Activated T-cell treated with anti-CD3 and anti-CD28 coated beads, Interleukin-2, amount 50 U/mL, for 24 hours (primary cell): ENCODE results near the gene CMSS1.

Experiments
- DNase-seq: peaks from one replicate; pipeline ENCODE4 v3.0.0-alpha.2; 2020
- H3K27ac Mint-ChIP-seq: 2 replicates; pipeline ENCODE4 v1.8.0; 2020; ENCODE audit warnings: mild to moderate bottlenecking, mixed read lengths
- H3K27me3 Mint-ChIP-seq: 2 replicates; pipeline ENCODE4 v1.8.0; 2020; ENCODE audit warnings: mixed read lengths
- H3K36me3 Mint-ChIP-seq: 2 replicates; pipeline ENCODE4 v1.8.0; 2020; ENCODE audit warnings: low read depth, mixed read lengths
- H3K4me1 Mint-ChIP-seq: 2 replicates; pipeline ENCODE4 v1.8.0; 2020; ENCODE audit warnings: low read depth, mixed read lengths
- H3K4me3 Mint-ChIP-seq: 2 replicates; pipeline ENCODE4 v1.8.0; 2020; ENCODE audit warnings: mild to moderate bottlenecking, moderate library complexity, mixed read lengths
- H3K9me3 Mint-ChIP-seq: 2 replicates; pipeline ENCODE4 v1.8.0; 2020; ENCODE audit warnings: mixed read lengths

The CMSS1 gene

GRCh38 chr3:99984139-99984538 lies 166.5 kb downstream of the CMSS1 start:
- H3K36me3 Mint-ChIP-seq, result peaks cover 13% of the 10 kb centered on the region
- no peaks in the 10 kb centered on the region for H3K9me3 Mint-ChIP-seq
- H3K27ac Mint-ChIP-seq, result no peak overlapping the region
- no peaks in the 10 kb centered on the region for H3K27me3 Mint-ChIP-seq
- no peak for DNase-seq
- H3K4me3 Mint-ChIP-seq, result no peak overlapping the region
- H3K4me1 Mint-ChIP-seq, result no peaks in the 10 kb centered on the region

DNA sequence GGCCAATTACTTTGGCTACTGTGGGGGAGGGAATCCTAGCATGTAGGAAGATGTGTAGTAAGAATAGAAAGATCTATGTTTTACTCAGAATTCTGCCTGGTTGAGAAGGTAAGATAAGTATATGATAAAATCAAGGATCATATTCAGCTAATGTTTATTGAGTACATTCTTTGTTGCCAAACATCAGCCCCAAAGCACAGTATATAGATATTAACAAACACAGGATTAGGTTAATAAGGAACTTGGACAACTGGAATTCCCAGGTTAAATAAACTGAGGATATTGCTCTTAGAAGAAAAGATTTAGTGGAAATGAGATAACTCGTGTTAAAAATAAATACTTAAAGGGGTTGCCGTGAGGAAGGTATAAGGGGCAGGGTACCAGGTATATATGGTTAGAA lies 167.0 kb downstream of the CMSS1 start:
- Mint-ChIP-seq H3K27me3 (no peaks in the 10 kb centered on the region), H3K4me3 (no peak overlapping the region), H3K4me1 (no peaks in the 10 kb centered on the region), H3K36me3 (peaks cover 13% of the 10 kb centered on the region), H3K9me3 (no peaks in the 10 kb centered on the region), H3K27ac (no peak overlapping the region)
- no peak for DNase-seq

- H3K36me3 Mint-ChIP-seq, result peaks cover 33% of the 10 kb centered on the region
- H3K27ac Mint-ChIP-seq, result no peak overlapping the region
- no peak for DNase-seq
- H3K27me3 Mint-ChIP-seq, result no peaks in the 10 kb centered on the region
- peaks cover 22% of the 10 kb centered on the region for H3K9me3 Mint-ChIP-seq
- no peak overlapping the region for H3K4me3 Mint-ChIP-seq
- H3K4me1 Mint-ChIP-seq, result no peaks in the 10 kb centered on the region
Measured at GRCh38 chr3:99990179-99990578, 172.5 kb downstream of the CMSS1 start.

DNA sequence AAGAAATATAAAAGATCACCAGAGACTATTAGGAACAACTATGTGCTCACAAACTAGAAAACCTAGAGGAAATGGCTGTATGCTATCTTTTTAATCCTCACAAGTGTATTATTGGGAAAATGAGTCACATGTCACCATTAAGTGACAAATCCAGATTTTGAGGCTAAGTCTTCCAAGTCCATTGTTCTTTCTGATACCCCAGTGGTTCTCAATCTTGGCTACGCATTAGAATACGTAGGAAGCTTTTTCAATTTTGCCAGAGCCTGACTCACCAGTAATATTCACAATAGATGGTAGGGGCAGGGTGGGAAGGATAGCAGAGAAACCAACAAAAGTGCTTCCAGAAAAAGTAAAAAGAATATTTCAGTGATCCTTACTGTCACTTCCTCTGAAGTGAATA lies 179.6 kb downstream of the CMSS1 start:
- H3K27me3 Mint-ChIP-seq, result no peaks in the 10 kb centered on the region
- peaks cover 42% of the 10 kb centered on the region for H3K36me3 Mint-ChIP-seq
- H3K9me3 Mint-ChIP-seq, result peaks cover 30% of the 10 kb centered on the region
- H3K27ac Mint-ChIP-seq, result no peak overlapping the region
- H3K4me1 Mint-ChIP-seq, result peaks cover 3% of the 10 kb centered on the region
- no peak overlapping the region for H3K4me3 Mint-ChIP-seq
- no peak for DNase-seq

DNA sequence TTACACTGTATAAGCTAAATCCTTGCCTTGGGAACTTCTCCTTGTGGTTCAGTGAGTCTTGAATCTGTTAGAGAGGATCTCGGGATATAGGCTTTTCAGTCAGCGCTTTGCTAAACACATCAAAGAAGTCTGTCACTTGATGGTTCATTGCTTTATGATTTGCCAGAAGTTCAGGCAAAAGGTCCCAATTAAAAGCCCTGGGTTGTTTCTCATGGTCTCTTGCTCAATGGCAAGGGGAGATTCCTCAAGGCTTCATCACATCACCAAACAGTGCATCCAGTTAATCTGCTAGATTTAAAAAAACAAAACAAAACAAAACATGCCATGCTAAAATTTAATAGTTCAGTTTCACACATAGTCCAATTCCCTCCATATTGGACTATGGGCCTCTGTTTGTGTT lies 181.9 kb downstream of the CMSS1 start:
- H3K9me3 Mint-ChIP-seq, result peaks cover 8% of the 10 kb centered on the region
- H3K36me3 Mint-ChIP-seq, result peaks cover 26% of the 10 kb centered on the region
- no peaks in the 10 kb centered on the region for H3K27me3 Mint-ChIP-seq
- H3K27ac Mint-ChIP-seq, result no peak overlapping the region
- H3K4me1 Mint-ChIP-seq, result peaks cover 12% of the 10 kb centered on the region
- no peak for DNase-seq
- H3K4me3 Mint-ChIP-seq, result no peak overlapping the region

GRCh38 chr3:100001083-100001482 lies 183.4 kb downstream of the CMSS1 start:
- DNase-seq, result no peak
- no peak overlapping the region for H3K27ac Mint-ChIP-seq
- peaks cover 14% of the 10 kb centered on the region for H3K4me1 Mint-ChIP-seq
- H3K27me3 Mint-ChIP-seq, result no peaks in the 10 kb centered on the region
- H3K9me3 Mint-ChIP-seq, result peaks cover 5% of the 10 kb centered on the region
- peaks cover 13% of the 10 kb centered on the region for H3K36me3 Mint-ChIP-seq
- H3K4me3 Mint-ChIP-seq, result no peak overlapping the region

GRCh38 chr3:100001526-100002270 lies 184.0 kb downstream of the CMSS1 start:
- no peak for DNase-seq
- Mint-ChIP-seq H3K27ac (no peak overlapping the region), H3K27me3 (no peaks in the 10 kb centered on the region), H3K9me3 (no peaks in the 10 kb centered on the region), H3K36me3 (peaks cover 7% of the 10 kb centered on the region), H3K4me1 (peaks cover 11% of the 10 kb centered on the region), H3K4me3 (no peak overlapping the region)

GRCh38 chr3:100002599-100003350 lies 185.1 kb downstream of the CMSS1 start:
- no peak overlapping the region for H3K27ac Mint-ChIP-seq
- H3K36me3 Mint-ChIP-seq, result peaks cover 7% of the 10 kb centered on the region
- H3K9me3 Mint-ChIP-seq, result no peaks in the 10 kb centered on the region
- no peak overlapping the region for H3K4me3 Mint-ChIP-seq
- no peak for DNase-seq
- H3K27me3 Mint-ChIP-seq, result no peaks in the 10 kb centered on the region
- H3K4me1 Mint-ChIP-seq, result peaks cover 11% of the 10 kb centered on the region

DNA sequence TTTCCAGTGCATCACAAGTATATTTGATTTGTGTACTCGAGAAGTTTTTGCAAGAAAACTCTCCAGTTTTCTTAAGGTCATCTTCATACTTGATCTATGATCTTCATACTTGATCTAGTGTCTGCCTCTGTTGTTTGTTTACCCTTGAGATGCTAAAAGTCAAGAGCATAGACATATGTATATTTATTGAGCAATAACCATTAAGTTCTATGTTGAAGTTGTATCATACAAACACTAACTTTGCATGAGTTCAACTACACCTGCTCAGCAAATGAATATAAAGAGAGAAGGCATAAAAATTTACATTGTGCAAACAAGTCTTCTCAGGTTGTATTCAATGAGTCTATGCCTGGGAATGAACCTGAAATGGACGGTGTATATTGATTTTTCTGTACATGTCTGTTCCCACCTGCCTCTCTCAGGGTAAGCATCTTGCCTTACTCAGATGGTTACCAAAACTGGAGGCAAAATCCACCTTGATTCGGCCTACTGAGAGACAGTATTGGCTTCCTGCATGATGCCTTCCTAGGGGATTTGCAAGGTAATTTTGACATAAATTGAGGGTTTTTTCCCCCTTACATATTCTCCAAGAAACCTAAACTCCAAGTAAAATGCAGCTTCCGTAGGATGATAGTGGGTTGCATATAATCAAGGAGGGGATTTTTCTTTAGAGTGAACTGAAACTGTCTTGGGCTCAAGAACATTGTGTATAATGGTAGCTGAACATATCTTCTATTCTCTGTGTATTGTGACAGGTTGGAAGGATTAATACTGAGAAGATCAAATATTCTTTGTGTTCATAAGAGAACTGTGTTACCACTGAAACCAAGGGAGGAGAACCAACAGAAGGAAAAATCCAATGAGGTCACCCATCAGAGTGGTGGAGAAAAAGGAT lies 186.2 kb downstream of the CMSS1 start:
- Mint-ChIP-seq H3K27me3 (no peaks in the 10 kb centered on the region), H3K9me3 (no peaks in the 10 kb centered on the region), H3K36me3 (peaks cover 7% of the 10 kb centered on the region), H3K4me3 (no peak overlapping the region), H3K4me1 (peaks cover 11% of the 10 kb centered on the region), H3K27ac (no peak overlapping the region)
- DNase-seq, result no peak

DNA sequence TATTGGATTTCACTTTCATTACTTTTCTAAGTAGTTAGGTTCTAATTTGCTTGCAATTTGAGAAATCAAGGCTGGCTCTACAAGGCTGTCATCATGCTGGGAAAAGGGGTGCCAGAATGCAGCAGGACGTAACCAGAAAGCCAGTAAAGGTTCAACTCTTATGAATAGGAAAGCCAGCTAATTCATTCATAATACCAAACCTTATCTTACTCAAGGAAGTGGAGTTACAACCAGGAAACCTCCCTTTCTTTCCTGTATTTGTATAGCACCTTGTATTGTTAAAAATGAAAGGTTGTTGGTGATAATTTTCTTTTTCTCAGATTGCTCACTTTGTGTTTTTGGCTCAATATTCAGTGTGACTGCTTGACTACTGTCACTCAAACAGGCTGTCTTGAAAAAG lies 187.3 kb downstream of the CMSS1 start:
- Mint-ChIP-seq H3K9me3 (no peaks in the 10 kb centered on the region), H3K4me3 (no peak overlapping the region), H3K4me1 (peaks cover 16% of the 10 kb centered on the region), H3K36me3 (peaks cover 8% of the 10 kb centered on the region), H3K27me3 (no peaks in the 10 kb centered on the region), H3K27ac (no peak overlapping the region)
- no peak for DNase-seq

DNA sequence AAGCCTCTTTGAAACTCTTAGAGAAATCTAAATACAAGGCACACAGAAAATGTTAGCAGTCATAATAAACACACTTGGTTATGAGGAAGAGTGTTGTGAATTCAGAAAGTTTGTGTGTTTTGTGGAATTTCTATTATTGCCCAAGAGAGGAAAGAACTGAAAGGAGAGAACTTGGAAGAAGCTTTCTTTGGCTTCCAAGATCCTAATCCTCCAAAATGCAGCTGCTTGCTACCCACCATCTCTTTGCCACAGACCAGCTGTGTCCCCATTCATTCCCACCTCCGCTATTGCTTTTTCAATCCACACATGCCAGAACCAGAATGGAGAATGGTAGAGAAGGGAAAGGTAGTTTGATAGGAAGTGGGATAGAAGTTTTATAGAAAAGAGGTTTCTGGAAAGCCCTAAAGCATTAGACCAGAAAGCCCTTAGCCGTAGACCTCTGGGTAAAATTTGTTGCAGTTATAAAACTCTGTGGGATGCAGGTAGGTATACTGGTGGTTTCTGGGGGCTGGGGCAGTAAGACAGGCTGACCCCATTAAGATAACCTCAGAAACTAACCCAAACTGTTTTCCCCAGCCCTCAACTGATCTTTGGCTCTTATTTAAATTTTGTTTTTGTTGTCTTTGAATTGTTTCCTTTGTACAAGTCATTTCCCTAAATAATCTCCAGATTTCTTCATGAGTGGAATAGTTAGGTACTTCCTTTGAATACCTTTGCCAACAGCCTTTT lies 188.2 kb downstream of the CMSS1 start:
- H3K27me3 Mint-ChIP-seq, result no peaks in the 10 kb centered on the region
- H3K9me3 Mint-ChIP-seq, result no peaks in the 10 kb centered on the region
- no peak overlapping the region for H3K4me3 Mint-ChIP-seq
- no peak overlapping the region for H3K27ac Mint-ChIP-seq
- peaks cover 15% of the 10 kb centered on the region for H3K36me3 Mint-ChIP-seq
- peaks cover 17% of the 10 kb centered on the region for H3K4me1 Mint-ChIP-seq
- no peak for DNase-seq

- DNase-seq, result no peak
- Mint-ChIP-seq H3K9me3 (no peaks in the 10 kb centered on the region), H3K27me3 (no peaks in the 10 kb centered on the region), H3K4me3 (no peak overlapping the region), H3K27ac (no peak overlapping the region), H3K4me1 (peaks cover 17% of the 10 kb centered on the region), H3K36me3 (peaks cover 23% of the 10 kb centered on the region)
Measured at GRCh38 chr3:100006570-100007271, 189.1 kb downstream of the CMSS1 start.

DNA sequence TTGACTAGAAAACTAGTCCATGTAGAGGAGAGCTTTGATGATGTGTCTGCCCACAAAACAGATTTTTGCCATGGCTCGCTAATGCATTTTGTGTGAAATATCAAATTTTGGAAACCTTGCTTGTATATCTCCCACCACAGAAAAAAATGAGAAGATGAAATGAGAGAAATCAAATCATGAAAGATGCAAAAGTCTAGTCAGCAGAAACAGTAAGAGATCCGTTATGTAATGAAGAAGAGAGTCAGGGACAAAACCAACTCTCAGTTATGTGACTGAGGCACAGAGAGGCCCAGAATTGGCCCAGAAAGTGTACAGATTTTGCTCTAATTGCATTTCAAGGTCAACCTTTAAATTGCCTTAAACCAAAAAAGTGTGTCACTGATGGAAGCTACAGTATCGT lies 189.7 kb downstream of the CMSS1 start:
- DNase-seq, result no peak
- Mint-ChIP-seq H3K9me3 (no peaks in the 10 kb centered on the region), H3K4me1 (peaks cover 17% of the 10 kb centered on the region), H3K36me3 (peaks cover 23% of the 10 kb centered on the region), H3K27me3 (no peaks in the 10 kb centered on the region), H3K27ac (no peak overlapping the region), H3K4me3 (no peak overlapping the region)
